Thymus (tissue), 11 donors: ENCODE data around the gene IQCM. TPM values are rescaled to one million over a fixed set of nuclear protein-coding genes. Genes with fewer than 3 reads are reported as not detected.
"Not testable (repeated sequence)": the region's sequence is repeated elsewhere in the genome, so short reads cannot be mapped to it uniquely, and the experiment has no call there.

Source experiments
- DNase-seq, 9 donors: peaks; one replicate each; pipeline ENCODE4 v3.0.0-alpha.2; 2013; ENCODE audit warnings: low spot score in 9 of 9, low read depth in 6 of 9, missing footprints in 1 of 9
- H3K27ac ChIP-seq, 2 donors: one replicate each; pipeline ENCODE4 v1.5.1; 2013; ENCODE audit warnings: control low read depth in 1 of 2, low read depth in 1 of 2, low read length in 1 of 2, mild to moderate bottlenecking in 1 of 2, moderate library complexity in 1 of 2
- H3K27me3 ChIP-seq, 2 donors: one replicate each; pipeline ENCODE4 v1.5.1; 2013; ENCODE audit warnings: low read length in 1 of 2; ENCODE audit not compliant: control insufficient read depth in 2 of 2, insufficient read depth in 1 of 2
- H3K36me3 ChIP-seq, 2 donors: one replicate each; pipeline ENCODE4 v1.5.1; 2013; ENCODE audit warnings: low read length in 1 of 2, mild to moderate bottlenecking in 1 of 2, moderate library complexity in 1 of 2; ENCODE audit not compliant: control insufficient read depth in 2 of 2, insufficient read depth in 2 of 2
- H3K4me1 ChIP-seq, 2 donors: one replicate each; pipeline ENCODE4 v1.5.1; 2013; ENCODE audit warnings: low read length in 2 of 2; ENCODE audit not compliant: control insufficient read depth in 2 of 2, insufficient read depth in 2 of 2
- H3K4me3 ChIP-seq, 2 donors: one replicate each; pipeline ENCODE4 v1.5.1; 2013; ENCODE audit warnings: low read length in 2 of 2, control low read depth in 1 of 2, mild to moderate bottlenecking in 1 of 2
- H3K9me3 ChIP-seq, 2 donors: one replicate each; pipeline ENCODE4 v1.5.1; 2013; ENCODE audit warnings: low read length in 1 of 2, mild to moderate bottlenecking in 1 of 2; ENCODE audit not compliant: control insufficient read depth in 2 of 2, insufficient read depth in 1 of 2
- WGBS: extraction: QIAGEN DNeasy Blood & Tissue Kit; methylation state at CpG from one replicate; pipeline ENCODE4 v1.1.7; 2013; 5-methylcytosine and 5-hydroxymethylcytosine counted together
- polyA plus RNA-seq: library from polyadenylated mRNA; stranded (reverse); fragments of 200-250 nt; gene quantifications from one replicate; pipeline ENCODE4 v1.2.3, GENCODE V29; 2013
- total RNA-seq: library from RNA; stranded (reverse); fragments of 120-200 nt; gene quantifications from one replicate; pipeline ENCODE4 v1.2.4, GENCODE V29; 2013
- donor health status: healthy.

The IQCM gene
- total and polyA plus RNA-seq, 2 donors, result 0.02 TPM; not detected in 1

DNA sequence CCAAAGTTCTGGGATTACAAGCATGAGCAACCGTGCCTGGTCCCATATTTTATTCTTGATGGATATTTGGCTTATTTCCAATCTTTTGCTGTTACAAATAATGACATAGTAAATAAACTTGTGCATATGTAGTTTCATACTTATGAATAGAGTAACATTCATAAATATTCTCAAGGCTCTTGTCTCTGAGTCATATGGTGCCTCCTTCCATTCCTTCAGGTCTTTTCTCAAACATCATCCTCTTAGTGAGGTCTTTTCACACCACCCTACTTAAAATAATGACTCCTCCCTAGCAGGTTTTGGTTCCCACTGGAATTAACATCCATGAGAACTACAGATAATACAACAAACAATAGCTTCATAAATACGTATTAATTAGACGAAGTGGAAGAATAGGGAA lies 416.6 kb downstream of the IQCM start:
- no peak for DNase-seq

DNA sequence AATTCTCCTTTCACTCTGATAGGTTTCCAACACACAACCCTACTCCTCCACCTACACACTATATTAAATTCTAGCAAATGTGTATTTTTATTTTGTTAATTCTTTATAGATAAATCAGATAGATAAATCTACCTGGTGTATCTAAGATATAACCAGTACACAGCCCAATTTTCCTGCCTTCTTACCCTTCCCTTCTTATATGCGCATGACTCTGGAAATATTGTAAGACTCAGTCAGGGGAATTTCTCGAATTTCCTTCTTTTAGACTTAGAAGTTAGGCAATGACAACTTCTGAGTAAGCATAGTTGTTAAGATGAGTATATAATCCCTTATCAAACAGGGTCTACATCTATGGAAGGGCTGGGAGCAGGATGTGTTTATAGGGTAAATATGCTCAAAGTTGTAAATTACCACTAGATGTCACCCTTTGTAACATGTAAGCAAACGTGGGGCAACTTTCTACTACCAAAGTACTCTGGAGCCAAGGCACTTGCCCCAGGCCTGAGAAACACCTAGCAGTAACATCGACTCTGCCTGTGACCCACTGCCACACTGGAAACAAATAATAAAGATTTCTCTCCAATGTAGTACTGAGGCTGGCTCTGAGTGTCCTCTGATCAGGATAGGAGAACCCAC lies 444.7 kb downstream of the IQCM start:
- no peaks in the 10 kb centered on the region for H3K9me3 ChIP-seq
- H3K27ac ChIP-seq, result no peak overlapping the region
- no peaks in the 10 kb centered on the region for H3K27me3 ChIP-seq
- H3K4me1 ChIP-seq, result no peaks in the 10 kb centered on the region
- WGBS, result 46% methylated on average over 4 of the region's 4 CpGs
- DNase-seq, result no peak
- no peaks in the 10 kb centered on the region for H3K36me3 ChIP-seq
- H3K4me3 ChIP-seq, result no peak overlapping the region

More for the DNA sequence above, 416.6 kb downstream of the IQCM start:
- 69% methylated on average over 3 of the region's 3 CpGs for WGBS
- H3K27me3 ChIP-seq, result no peaks in the 10 kb centered on the region
- no peak overlapping the region for H3K27ac ChIP-seq
- H3K4me3 ChIP-seq, result no peak overlapping the region
- no peaks in the 10 kb centered on the region for H3K36me3 ChIP-seq
- H3K4me1 ChIP-seq, result no peaks in the 10 kb centered on the region
- no peaks in the 10 kb centered on the region for H3K9me3 ChIP-seq

DNA sequence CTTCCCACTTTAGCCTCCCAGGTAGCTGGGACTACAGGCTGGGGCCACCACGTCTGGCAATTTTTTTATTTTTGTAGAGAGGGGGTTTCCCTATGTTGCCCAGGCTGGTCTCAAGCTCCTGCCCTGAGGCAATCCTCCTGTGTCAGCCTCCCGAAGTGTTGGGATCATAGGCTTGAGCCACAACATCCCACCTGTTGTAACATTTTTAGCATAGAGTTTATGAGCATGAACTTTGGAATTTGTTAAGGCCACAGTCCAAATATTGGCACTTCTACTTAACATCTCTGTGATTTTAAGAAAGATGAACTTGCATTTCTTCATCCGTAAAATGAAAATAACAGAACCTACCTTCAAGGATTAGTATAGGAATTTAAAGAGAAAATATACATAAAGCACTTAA lies 445.6 kb downstream of the IQCM start:
- Histone ChIP-seq H3K27me3 (no peaks in the 10 kb centered on the region), H3K4me1 (no peaks in the 10 kb centered on the region), H3K27ac (no peak overlapping the region), H3K36me3 (no peaks in the 10 kb centered on the region), H3K4me3 (no peak overlapping the region), H3K9me3 (no peaks in the 10 kb centered on the region)
- 85% methylated on average over 3 of the region's 3 CpGs for WGBS
- no peak for DNase-seq

DNA sequence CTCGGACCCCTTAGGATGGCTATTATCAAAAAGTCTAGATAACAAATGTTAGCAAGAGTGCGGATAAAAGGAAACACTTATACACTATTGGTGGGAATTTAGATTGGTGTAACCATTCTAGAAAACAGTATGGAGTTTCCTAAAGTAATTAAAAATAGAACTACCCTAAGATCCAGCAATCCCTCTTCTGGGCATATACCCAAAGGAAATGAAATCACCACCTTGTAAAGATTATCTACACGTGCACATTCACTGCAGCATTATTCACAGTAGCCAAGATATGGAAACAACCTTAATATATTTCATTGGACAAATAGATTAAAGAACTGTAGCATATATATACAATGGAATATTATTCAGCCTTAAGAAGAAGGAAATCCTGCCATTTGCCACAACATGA lies 462.4 kb downstream of the IQCM start:
- H3K9me3 ChIP-seq, result no peaks in the 10 kb centered on the region
- H3K36me3 ChIP-seq, result no peaks in the 10 kb centered on the region
- no peaks in the 10 kb centered on the region for H3K4me1 ChIP-seq
- 83% methylated on average over 3 of the region's 3 CpGs for WGBS
- H3K4me3 ChIP-seq, result no peak overlapping the region
- DNase-seq, result no peak
- H3K27ac ChIP-seq, result no peak overlapping the region
- H3K27me3 ChIP-seq, result no peaks in the 10 kb centered on the region

DNA sequence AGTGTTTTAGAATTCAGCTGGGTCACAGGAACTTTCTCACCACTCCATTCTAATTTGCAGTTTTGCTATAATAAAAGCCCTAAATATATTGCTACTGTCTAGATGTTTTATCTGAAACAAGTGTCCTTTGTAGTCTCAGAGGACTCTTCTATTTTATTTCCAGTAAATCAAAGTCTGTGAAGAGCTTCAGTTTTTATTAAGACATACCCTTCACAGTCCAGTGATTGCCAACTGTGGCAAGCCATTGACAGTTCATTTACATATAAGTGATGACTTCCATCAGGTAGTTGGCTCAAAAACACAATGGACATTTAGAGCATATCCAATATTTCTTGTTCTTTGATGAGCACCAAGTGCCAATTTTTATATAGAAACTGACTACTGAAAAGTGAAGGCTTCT lies 466.1 kb downstream of the IQCM start:
- Histone ChIP-seq H3K36me3 (no peaks in the 10 kb centered on the region), H3K9me3 (no peaks in the 10 kb centered on the region), H3K4me3 (no peak overlapping the region), H3K4me1 (no peaks in the 10 kb centered on the region), H3K27me3 (no peaks in the 10 kb centered on the region), H3K27ac (no peak overlapping the region)
- DNase-seq, result no peak

DNA sequence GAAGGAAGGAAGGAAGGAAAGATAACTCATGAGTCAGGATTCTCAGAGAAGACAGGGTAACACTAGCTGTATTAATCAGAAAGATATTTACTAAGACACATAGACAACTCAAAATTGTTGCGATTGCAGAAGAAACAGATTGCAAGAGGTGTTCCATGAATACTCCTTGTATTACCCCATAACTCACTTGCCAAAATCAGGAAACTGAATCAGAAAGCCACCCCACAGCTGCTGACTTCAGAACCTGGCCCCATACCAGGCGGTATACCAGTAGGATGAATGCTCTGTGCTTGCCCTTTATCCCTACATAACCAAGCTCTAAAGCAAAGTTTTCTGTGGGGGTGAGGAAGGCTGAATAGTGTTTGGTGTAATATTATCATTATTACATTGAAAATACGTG lies 468.5 kb downstream of the IQCM start:
- no peaks in the 10 kb centered on the region for H3K9me3 ChIP-seq
- no peaks in the 10 kb centered on the region for H3K27me3 ChIP-seq
- WGBS, result 88% methylated on average over 3 of the region's 3 CpGs
- no peaks in the 10 kb centered on the region for H3K36me3 ChIP-seq
- H3K4me1 ChIP-seq, result no peaks in the 10 kb centered on the region
- H3K4me3 ChIP-seq, result no peak overlapping the region
- no peak overlapping the region for H3K27ac ChIP-seq
- DNase-seq, result no peak

DNA sequence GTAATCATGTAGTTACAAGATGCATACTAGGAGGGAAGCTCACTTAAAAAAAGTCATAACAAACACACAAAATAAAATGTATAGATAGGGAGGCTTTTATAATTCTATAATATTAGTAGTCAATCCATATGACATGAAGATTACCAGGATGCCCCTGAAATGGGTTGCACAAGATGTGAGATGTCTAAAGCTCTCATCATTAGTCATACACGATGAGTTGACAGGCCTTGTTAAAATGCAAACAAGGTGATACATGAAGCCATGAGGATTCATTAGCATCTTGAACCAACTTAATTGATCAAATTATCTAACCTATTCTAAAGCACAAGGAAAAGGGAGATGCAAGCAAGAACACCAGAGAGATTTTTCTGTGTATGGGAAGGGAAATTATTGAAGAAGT lies 470.2 kb downstream of the IQCM start:
- Histone ChIP-seq H3K36me3 (no peaks in the 10 kb centered on the region), H3K27me3 (no peaks in the 10 kb centered on the region), H3K4me1 (no peaks in the 10 kb centered on the region), H3K4me3 (no peak overlapping the region), H3K9me3 (peaks cover 0 to 10% of the 10 kb centered on the region in 2 donors), H3K27ac (no peak overlapping the region)
- WGBS, result 89% methylated on average over 1 of the region's 1 CpG
- DNase-seq, result no peak

DNA sequence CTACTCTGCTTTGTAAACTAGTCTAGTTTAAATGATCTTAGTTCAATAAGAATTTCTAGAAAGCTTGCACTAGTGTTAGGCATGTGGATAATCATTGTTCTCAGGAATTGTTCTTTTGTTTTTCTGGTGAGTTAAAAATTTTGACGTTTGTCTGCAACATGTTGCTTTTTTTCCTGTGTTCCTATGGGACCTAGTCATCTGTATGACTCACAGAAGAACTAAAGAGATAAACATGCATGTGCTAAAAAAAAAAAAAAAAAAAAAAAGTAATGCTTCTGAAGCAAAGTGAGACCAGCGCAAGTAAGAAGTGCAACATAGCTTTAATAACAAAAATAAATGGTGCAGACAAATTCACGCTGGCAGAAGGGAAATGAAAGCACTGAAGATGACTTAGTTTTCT lies 471.2 kb downstream of the IQCM start:
- Histone ChIP-seq H3K4me3 (no peak overlapping the region), H3K27ac (no peak overlapping the region), H3K4me1 (no peaks in the 10 kb centered on the region), H3K36me3 (no peaks in the 10 kb centered on the region), H3K9me3 (peaks cover 0 to 10% of the 10 kb centered on the region in 2 donors), H3K27me3 (no peaks in the 10 kb centered on the region)
- DNase-seq, result no peak
- WGBS, result 88% methylated on average over 3 of the region's 3 CpGs

DNA sequence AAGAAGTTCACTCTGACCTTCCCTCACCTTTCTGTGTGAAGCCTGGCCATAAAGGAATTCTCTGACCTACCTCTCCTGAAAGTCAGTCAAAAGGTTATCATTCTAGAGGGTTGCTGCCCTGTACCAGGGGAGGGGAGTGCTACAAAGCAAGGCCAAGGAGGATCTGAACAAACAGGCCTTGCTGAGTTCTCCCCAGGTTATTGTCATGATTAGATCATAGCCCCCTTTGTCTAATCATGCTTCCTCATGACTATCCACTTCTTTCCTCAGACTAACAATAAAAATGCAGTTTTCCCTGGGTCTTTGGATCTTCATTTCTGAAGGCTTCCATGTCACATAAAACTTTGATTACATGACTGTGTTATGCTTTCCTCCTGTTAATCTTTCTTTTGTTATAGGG lies 472.0 kb downstream of the IQCM start:
- Histone ChIP-seq H3K4me1 (no peaks in the 10 kb centered on the region), H3K36me3 (no peaks in the 10 kb centered on the region), H3K27ac (no peak overlapping the region), H3K9me3 (peaks cover 0 to 10% of the 10 kb centered on the region in 2 donors), H3K4me3 (no peak overlapping the region), H3K27me3 (no peaks in the 10 kb centered on the region)
- DNase-seq, result no peak

DNA sequence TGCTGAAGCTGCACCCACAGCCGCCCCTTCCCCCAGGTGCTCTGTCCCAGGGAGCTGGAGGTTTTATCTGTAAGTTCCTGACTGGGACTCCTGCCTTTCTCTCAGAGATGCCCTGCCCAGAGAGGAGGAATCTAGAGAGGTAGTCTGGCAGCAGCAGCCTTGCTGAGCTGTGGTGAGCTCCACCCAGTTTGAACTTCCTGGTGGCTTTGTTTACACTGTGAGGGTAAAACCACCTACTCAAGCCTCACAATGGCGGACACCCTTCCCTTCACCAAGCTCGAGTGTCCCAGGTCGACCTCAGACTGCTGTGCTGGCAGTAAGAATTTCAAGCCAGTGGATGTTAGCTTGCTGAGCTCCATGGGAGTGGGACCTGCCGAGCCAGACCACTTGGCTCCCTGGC lies 474.5 kb downstream of the IQCM start:
- H3K36me3 ChIP-seq, H3K27me3 ChIP-seq, DNase-seq, H3K27ac ChIP-seq, H3K4me3 ChIP-seq, H3K4me1 ChIP-seq: not testable (repeated sequence)
- peaks cover 0 to 10% of the 10 kb centered on the region in 2 donors for H3K9me3 ChIP-seq
- WGBS, result 84% methylated on average over 5 of the region's 5 CpGs
